ENCODE results near the gene EYA3.

DNA sequence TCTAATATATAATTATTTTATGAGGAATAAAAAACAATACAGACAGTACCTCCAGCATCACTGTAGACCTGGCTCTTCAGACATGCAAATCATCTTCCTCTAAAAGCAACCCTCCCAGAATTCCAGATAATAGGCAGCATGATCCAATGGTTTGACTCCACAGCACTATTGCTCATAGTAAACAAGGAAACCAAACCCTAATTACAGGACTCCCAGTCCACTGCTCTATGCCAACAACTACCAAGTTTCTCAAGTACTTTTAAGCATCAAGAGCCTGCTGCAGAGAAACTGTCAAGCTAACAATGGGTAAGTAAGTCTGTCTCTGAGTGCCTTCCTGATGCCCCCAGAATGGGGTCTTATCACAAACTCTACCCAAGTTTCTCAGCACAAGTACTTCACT is 57.2 kb downstream of the EYA3 start:
- TF ChIP-seq, protein P1, sequence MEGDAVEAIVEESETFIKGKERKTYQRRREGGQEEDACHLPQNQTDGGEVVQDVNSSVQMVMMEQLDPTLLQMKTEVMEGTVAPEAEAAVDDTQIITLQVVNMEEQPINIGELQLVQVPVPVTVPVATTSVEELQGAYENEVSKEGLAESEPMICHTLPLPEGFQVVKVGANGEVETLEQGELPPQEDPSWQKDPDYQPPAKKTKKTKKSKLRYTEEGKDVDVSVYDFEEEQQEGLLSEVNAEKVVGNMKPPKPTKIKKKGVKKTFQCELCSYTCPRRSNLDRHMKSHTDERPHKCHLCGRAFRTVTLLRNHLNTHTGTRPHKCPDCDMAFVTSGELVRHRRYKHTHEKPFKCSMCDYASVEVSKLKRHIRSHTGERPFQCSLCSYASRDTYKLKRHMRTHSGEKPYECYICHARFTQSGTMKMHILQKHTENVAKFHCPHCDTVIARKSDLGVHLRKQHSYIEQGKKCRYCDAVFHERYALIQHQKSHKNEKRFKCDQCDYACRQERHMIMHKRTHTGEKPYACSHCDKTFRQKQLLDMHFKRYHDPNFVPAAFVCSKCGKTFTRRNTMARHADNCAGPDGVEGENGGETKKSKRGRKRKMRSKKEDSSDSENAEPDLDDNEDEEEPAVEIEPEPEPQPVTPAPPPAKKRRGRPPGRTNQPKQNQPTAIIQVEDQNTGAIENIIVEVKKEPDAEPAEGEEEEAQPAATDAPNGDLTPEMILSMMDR (IDR thresholded peaks at IDR 0.05), result no peak
- no peak for TF ChIP-seq POLR2A (IDR thresholded peaks at IDR 0.05)
